ENCODE results near the gene SPPL3.
A peak's percentile ranks its signal among the peaks of the same experiment; 100 is the strongest.
"Not testable (repeated sequence)": the region's sequence is repeated elsewhere in the genome, so short reads cannot be mapped to it uniquely, and the experiment has no call there.

SPPL3 gene, protein sequence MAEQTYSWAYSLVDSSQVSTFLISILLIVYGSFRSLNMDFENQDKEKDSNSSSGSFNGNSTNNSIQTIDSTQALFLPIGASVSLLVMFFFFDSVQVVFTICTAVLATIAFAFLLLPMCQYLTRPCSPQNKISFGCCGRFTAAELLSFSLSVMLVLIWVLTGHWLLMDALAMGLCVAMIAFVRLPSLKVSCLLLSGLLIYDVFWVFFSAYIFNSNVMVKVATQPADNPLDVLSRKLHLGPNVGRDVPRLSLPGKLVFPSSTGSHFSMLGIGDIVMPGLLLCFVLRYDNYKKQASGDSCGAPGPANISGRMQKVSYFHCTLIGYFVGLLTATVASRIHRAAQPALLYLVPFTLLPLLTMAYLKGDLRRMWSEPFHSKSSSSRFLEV

GRCh38 chr12:120904197-120904773 is at the start of gene SPPL3:
SPPL3 (minus strand) TSS chr12:120904358; CDS start chr12:120903867, 491 bp downstream.
- peak; percentile 84 for DNase-seq

GRCh38 chr12:120950807-120951206 is 46.6 kb upstream of the SPPL3 start:
- no peak for DNase-seq

GRCh38 chr12:120950260-120950799 is 46.2 kb upstream of the SPPL3 start:
- DNase-seq: not testable (repeated sequence)

GRCh38 chr12:120945516-120945915 is 41.4 kb upstream of the SPPL3 start:
- not testable (repeated sequence) for DNase-seq

GRCh38 chr12:120944645-120945217 is 40.6 kb upstream of the SPPL3 start:
- DNase-seq: peak; percentile 5

DNA sequence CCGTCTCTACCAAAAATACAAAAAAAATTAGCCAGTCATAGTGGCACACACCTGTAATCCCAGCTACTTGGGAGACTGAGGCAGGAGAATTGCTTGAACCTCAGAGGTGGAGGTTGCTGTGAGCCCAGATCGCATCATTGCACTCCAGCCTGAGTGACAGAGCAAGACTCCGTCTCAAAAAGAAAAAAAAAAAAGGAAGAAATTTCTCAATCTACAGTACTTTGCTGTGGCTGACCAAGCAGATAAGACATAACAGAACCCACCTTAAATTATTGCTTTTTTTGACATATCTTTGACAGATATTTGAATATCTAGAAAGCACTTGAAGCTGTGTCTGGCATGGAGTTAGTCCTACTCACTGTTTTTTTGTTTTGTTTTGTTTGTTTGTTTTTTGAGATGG is 39.3 kb upstream of the SPPL3 start:
- no peak for DNase-seq

GRCh38 chr12:120941846-120942405 is 37.8 kb upstream of the SPPL3 start:
- no peak for DNase-seq

DNA sequence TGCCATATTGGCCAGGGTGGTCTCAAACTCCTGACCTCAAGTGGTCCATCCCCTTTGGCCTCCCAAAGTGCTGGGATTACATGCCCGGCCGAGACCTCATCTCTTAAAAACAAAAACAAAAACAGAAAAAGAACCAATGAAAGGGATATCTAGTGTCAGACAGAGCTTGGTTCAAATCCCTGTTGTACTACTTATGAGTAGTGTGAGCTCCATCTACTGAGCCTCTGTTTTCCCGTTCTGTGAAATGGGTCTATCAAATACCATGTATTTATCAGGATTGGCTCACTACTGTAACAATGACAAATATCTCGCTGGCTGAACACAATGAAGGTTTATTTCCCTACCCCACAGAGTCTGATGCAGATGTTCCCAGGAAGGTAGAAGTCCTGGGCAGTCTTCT is 37.3 kb upstream of the SPPL3 start:
- DNase-seq: no peak

DNA sequence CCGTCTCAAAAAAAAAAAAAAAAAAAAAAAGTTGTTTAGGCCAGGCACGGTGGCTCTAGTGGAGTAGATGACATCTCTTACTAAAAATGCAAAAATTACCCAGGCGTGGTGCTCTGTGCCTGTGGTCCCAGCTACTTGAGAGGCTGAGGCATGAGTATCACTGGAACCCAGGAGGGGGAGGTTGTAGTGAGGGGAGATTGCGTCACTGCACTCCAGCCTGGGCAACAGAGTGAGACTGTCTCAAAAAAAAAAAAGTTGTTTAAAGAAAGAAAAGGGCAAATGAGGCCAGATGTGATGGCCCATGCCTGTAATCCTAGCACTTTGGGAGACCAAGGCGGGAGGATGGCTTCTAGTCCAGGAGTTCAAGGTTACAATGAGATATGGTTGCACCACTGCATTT is 36.6 kb upstream of the SPPL3 start:
- no peak for DNase-seq

GRCh38 chr12:120940006-120940405 is 35.8 kb upstream of the SPPL3 start:
- no peak for DNase-seq

- no peak for DNase-seq
Measured at GRCh38 chr12:120939523-120939922, 35.4 kb upstream of the SPPL3 start.

- no peak for DNase-seq
Measured at GRCh38 chr12:120938496-120938895, 34.3 kb upstream of the SPPL3 start.

DNA sequence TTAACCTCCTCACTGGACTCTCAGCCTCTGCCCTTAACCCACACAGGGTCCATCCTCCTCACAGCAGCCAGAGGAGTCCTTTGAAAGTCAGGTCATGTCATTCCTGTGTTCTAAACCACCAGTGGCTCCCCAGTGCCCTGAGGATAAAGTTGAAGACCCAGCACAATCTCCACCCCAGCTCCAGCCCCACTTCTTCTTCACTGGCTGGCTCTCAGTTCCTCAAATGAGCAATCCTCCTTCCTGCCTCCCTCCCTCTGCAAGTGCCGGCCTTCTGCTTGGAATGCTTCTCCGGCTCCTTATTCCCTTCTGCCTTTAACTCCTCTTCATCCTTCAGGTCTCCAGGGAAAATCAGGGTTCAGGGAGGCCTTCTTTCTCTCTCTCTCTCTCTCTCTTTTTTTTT is 32.0 kb upstream of the SPPL3 start:
- DNase-seq: no peak

- no peak for DNase-seq
Measured at GRCh38 chr12:120933786-120934185, 29.6 kb upstream of the SPPL3 start.

DNA sequence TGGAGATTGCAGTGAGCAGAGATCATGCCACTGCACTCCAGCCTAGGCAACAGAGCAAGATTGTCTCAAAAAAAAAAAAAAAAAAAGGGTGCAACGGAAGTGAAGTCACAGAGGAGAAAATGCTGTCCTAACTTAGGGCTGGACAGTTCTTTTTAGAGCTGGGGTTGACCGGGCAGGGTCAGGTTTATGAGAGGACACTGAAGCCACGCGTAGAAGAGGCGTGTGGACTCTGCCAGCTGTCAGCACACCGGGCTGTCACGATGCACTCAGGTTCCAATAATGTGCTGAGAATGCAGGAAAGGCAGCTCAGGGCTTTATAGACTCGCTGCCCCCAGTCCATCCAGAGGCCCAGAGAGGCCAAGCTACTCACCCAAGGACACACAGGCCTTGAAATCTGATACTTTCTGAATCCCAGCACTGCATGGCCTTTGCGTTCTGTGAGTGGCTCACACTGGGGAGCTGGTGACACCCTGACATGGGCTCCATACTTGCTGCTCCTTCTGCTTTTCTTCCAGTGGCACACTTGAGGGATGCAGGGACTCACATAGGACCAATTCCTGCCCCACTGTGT is 28.9 kb upstream of the SPPL3 start:
- DNase-seq: no peak

DNA sequence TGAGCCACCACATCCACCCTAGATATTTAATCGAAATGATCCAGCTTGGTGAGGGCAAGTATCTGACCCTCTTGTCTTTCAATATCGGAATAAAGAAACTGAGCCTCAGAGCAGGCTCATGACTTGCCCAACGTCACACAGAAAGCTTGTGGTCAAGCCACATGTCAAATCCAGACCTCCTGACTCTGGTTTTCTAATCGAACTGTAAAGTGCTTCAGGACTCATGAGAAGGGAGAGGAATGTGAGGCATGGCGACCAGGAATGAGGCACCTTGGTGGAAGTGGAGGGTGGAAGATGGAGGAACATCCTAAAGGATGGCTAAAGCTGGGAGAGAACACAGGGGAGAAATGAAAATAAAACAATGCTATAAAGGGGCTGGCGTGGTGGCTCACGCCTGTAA is 27.9 kb upstream of the SPPL3 start:
- DNase-seq: no peak

DNA sequence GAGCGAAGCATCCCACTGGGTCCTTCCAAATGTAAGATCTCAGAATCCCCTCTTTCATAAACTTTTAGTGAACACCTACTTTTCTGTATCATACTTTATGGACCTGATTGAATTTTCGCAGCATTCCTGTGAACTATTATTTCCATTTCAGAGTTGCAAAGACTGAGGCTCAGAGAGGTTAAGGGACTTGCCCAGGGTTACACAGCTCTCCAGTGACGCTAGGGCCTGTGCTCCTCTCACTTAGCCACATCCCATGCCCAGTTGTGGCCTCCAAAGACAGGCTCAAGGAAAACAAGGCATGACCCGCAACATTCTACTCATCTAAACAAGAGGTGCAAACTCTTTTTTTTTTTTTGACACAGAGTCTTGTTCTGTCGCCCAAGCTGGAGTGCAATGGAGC is 25.9 kb upstream of the SPPL3 start:
- no peak for DNase-seq

GRCh38 chr12:120928864-120929652 is 24.9 kb upstream of the SPPL3 start:
- no peak for DNase-seq

DNA sequence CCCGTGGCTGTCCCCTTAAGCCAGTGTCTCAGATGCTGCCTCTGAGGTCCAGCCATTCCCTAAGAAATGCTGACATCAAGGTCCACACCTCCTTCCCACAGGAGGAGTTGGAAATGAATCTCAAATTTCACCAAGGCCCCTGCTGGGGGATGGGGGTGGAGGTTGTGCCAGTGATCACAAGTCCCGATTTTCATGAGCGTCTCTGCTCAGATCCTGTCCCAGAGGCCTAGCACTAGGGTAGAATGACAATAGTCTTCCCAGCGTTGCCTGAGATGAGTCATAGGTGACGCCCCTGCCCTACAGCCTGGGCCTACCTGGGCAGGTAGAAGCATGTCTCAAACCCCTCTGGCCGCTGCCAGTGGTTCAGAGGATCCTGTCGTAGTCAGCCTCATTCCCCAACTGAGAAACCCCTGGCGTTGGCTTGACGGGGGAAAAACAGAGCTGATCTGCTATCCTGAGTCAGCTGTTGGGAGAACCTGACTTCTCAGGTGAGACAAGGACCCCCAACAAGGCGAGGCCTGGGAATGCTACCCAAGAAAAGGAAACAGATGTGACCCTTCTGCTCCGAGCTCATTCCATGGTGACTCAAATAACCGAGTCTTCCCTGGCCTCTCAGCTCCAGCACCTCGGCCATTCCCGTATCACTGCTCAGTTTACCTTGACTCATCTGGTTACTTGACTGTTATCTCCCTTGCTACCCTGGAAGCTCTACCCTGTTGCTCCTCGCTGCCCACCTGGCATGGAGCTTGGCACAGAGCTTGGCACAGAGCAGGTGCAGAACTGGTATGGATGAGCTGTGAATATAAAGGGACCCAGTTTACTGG is 21.8 kb upstream of the SPPL3 start:
- no peak for DNase-seq

DNA sequence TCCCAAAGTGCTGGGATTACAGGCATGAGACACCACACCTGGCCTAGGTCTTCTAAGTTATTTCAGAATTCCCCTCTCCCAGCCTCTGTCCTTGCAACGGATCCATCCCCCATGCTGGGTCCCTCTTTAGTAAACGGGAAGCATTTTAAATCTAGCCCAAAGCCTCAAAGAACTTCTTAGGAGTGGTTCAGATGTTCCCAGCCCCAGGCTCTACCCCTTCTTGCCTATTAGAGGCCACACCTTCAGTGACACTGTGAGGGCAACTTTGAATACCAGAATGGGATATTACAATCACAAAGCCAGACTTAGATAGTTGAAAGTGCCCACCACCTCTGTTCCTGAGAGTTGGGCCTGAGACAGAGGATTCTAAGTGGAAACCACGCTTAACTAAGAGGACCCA is 18.1 kb upstream of the SPPL3 start:
- DNase-seq: no peak

DNA sequence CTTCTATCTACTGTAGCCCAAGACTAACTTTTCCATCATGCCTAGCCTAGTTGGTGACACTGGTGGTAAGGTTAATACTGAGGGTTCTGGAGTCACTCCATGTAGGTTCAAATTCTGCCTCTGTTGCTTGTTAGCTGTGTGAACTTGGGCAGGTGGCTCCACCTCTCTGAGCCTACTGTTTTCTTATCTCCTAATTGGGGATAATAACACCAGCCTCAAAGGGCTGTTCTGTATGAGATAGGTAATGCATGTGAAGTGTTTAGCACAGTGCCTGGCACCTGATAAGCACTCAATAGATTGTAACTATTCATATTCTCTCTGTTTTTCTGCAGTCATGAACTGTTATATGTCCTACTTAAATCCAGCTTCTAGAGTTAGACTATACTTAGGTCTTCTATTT is 17.5 kb upstream of the SPPL3 start:
- no peak for DNase-seq

- no peak for DNase-seq
Measured at GRCh38 chr12:120920178-120920577, 16.0 kb upstream of the SPPL3 start.

Data from NCI-H2227 treated with DMSO at 0.1 percent for 48 hours (cell line).